NCI-H1092 treated with DMSO at 0.1 percent for 48 hours (cell line): ENCODE measurements around the gene CLCN5.

Experiments used
- DNase-seq: peaks from one replicate; lab custom pipeline; 2025; lab: John Stamatoyannopoulos, UW

The CLCN5 gene

DNA sequence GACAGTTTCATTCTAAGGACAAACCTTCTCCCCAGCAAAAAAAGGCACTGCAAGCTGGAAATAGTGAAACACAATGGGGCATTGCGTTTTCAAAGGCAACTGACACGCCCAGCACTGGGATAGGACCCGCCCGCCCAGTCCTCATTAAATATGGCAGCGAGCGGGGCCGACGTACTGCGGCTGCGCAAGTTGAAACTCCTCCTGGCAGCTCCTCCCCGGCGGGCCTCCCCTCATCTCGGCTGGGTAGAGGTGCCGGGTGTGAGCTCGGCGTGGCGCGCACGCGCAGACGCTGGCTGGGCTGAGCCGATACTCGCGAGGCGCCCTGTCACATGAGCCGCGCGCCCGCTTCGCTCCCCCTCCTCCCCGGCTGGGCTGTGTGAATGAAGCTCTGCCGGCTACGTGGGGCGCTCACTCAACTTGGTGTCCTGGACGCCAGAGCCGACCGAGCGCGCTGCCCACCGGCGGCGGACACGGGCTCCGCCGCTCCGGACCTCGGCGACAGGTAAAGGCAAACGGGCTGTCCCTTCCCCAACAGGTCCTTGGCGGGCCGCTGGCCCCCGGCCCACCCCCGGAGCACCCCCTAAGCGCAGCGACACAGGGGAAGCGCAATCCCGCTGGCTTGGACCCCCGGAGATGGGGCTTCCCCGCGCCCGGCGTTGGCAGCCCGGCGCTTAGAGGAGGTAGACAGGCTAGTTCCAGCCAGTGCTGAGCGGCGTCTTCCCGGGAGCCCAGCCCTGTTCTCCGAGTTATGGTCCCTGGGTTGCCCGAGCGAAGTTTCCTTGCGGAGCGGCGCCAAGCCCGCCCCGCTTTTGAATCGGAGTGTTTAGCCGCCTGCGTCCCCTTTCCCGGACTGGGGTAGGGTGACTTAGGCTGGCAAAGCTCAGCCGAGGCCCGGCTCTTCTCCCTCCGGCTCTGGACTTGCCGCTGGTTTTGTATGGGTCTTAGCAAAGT lies at the start of gene CLCN5:
CLCN5 (plus strand) TSS at position 306 of the 951 bp plus-strand sequence. CDS start 2,703 bp downstream, outside the sequence.
- peak; percentile 97 for DNase-seq

DNA sequence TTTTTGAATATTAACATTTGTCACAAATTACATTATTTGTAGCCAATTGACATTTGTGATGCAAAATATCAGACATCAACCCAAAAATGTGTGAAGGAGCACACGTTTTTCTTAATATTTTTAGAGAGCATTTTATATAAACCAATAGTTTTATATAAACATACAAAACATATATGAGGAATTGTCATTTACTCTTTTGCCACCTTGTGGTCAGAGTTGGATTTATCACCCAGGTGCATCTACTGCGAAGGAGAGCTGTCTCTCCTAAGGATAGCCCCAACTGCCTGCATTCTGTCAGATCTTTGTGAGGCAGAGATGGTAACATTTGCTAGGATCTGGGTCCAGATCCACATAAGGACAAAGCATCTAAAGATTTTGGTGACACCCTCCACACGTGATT lies 45.6 kb upstream of the CLCN5 start:
- peak; percentile 51 for DNase-seq

DNA sequence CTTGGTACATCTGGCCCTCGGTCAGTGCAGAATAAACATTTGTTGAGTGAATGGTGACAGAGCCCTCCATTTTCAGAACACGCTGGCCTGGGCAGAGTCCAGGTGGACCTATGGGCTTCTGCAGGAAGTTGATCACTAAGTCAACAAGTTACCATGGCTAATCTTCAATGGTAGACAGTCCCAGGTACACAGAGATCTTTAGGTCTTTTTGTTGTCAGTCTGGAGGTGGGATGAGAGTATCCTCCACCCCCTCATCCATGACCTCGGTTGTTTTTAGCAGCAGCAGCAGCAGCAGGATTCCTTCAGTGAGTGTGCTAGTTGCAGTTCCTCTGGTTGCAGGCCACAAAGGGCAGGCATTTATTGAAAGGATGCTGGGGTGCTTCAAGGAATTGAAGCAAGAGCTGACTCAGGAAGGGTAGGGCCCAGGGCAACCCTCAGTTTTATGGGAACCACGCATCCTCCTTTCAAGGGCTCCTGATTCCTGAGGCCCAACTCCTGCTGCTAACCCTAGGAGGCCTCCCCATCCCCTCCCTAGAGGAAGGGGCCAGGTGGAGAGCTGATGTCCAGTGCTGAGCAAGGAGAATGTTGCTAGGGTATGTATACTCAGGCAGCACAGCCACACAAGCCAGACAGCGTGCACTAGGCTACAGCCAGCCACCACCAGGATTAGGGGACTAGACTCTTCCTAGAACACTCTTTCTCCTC lies 44.8 kb upstream of the CLCN5 start:
- no peak for DNase-seq

DNA sequence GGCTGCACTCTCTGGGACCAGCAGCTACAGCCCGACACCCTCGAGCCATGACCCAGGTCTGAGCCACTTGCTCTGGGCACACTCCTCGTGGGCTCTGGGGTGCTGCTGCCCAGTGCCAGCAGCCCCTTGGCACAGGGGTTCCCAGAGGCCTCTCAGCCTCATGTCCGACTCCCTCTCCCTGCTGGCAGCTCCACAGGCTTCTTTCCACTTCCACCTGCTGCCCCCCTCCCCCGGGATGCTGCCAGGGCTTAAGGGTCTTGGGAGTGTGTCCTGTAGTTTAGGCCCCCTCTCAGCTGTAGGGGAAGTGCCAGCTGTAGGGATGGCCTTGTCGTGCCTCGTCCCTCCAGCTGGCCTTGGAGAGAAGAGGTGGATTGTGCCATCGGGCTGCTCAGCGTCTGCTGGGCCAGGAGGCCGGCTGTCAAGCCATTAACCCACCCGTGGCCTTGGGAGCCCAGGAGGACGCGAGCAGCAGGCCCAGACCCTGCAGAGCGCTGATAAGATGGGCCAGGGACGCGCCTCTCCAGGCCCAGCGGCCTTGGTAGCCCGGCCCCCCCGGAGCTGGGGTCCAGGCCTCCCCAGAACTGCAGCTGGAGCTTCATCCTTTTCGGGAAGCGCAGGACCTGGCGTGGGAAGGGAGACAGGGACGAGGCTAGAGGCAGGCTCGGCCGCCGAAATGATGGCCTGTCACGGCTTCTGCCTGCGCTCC lies 44.1 kb upstream of the CLCN5 start:
- peak; percentile 33 for DNase-seq

DNA sequence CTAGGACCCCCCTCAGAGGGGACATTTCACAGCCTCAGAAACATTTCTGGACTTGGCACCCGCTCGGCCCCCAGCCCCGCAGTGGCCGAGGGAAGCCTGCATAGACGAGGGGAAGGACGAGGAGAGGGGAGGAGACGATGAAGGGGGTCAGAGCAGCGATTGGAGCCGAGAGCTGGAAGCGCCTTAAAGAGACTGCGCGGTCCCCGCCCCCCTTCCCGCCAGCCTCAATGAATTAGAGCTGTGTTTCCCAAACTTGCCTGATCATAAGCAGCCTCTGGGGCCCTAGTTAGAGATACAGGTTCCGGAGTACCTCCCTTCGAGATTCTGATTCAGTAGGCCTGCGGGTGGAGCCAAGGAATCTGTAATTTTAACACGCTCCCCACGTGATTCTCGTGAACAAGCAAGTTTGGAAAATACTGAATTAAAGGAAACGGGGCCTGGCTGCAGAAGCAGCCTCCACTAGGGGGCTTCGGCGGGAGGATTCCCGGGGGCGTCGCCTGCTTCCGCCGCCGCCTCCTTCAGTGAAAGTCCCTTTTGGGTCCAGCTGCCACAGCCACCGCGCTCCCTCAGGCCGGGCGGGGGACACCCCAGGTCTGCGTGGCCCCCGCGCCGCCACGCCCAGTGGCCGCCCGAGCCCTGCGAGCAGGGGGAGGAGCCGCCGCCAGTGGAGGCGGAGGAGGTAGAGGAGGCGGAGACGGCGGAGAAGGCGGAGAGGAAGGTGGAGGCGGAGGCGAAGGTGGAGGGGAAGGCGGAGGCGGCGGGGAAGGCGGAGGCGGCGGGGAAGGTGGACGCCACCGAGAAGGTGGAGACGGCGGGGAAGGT lies 43.4 kb upstream of the CLCN5 start, which contains the start of gene USP27X:
USP27X (plus strand) TSS at position 651 of the 822 bp plus-strand sequence. CDS start 824 bp downstream, outside the sequence.
- DNase-seq: peak; percentile 94

DNA sequence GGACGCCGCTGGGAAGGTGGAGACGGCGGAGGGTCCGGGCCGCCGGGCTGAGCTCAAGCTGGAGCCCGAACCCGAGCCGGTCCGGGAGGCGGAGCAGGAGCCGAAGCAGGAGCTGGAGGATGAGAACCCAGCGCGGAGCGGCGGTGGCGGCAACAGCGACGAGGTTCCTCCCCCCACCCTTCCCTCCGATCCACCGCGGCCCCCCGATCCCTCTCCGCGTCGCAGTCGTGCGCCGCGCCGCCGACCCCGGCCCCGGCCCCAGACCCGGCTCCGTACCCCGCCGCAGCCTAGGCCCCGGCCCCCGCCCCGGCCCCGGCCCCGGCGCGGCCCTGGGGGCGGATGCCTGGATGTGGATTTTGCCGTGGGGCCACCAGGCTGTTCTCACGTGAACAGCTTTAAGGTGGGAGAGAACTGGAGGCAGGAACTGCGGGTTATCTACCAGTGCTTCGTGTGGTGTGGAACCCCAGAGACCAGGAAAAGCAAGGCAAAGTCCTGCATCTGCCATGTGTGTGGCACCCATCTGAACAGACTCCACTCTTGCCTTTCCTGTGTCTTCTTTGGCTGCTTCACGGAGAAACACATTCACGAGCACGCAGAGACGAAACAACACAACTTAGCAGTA lies 42.6 kb upstream of the CLCN5 start:
- no peak for DNase-seq

DNA sequence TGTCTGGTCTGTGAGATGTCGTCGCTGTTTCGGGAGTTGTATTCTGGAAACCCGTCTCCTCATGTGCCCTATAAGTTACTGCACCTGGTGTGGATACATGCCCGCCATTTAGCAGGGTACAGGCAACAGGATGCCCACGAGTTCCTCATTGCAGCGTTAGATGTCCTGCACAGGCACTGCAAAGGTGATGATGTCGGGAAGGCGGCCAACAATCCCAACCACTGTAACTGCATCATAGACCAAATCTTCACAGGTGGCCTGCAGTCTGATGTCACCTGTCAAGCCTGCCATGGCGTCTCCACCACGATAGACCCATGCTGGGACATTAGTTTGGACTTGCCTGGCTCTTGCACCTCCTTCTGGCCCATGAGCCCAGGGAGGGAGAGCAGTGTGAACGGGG lies 41.7 kb upstream of the CLCN5 start:
- no peak for DNase-seq

DNA sequence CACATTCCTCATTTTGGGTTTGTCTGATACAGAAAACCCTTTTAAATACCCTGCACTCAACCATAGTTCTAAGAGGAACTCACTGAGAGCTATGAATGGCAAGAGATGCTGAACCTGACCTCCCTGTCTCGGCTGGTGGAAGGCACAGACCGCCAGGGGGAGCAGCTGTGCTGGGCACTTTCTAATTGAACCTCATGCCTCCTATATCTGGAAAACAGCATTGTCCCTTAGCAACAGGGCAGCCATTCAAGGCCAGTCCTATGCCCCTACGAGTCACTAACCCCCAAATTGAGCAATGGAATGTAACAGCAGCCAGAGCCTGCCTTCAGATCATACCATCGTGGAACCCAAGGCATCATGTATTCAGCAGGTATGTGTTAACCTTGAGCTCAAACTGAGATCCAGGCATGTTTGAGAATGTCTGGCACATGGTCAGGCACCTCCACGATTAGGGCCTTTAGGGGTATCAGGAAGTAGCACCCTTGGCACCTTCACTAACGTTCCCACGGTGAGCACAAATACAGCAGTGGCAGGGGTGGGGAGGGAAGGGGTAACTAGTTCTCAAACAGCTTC lies 38.0 kb upstream of the CLCN5 start:
- DNase-seq: peak; percentile 73

DNA sequence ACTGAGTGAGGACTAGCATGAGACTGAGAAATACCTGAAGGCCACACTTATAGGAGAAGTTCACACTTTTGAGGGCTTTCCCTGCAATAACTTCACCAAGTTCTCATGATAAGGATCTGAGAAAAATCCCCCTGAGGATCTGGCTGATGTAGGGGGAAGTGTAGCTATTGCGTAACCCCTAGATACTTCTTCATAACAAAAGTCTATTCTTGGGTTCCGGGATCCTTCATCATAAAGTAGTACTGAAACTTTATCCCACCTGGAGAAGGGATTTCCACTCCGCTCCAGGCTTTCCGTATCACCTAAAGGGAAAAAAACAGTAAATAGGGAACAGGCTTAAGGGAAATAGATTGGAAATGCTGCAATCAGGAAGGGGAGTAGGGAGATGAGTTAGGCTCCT lies 29.9 kb upstream of the CLCN5 start:
- no peak for DNase-seq

DNA sequence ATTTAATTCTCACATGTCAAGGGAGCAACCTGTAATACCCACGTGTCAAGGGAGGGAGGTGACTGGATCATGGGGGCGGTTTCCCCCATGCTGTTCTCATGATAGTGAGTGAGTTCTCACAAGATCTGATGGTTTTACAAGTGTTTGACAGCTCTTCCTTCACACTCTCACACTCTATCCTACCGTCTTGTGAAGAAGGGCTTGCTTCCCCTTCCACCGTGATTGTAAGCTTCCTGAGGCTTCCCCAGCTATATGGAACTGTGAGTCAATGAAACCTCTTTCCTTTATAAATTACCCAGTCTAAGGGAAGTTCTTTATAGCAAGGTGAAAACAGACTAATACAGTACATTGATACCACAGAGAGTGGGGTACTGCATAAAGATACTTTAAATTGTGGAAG lies 25.4 kb upstream of the CLCN5 start:
- DNase-seq: no peak

DNA sequence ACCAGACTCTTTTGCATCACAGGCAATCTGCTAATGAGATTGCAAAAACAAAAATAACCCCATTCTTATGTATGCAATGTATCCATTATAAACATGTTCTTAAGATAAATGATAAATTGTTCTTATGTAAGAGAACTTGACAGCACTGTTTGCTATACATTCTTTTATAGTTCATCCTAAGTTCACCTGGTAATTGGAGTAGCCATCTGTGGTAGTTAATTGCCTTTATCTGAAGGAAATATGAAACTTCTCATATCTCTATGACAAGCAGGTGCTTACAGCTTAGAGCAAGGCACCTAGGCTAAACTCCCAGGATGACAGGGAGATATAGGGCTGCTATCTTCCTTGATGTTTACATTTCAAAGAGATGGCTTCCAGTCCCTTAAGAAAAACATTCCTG lies 21.3 kb upstream of the CLCN5 start:
- peak; percentile 85 for DNase-seq

DNA sequence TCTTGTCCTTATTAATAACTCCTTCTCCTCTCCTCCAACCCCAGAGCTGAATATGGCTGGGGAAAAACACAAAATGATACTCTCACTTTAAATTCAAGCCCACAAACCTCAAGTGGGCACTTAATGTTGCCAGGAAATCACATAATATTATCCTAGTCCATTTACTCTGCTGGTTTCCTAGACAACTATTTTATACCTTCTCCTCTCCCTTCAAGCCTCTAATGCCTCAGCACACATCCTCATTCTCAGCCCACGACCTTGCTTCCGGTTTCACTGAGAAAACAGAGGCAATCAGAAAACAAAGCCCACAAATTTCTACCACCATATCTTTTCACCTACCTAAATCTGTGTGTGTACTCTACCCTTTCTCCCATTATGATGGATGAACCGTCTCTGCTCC lies 12.1 kb upstream of the CLCN5 start:
- DNase-seq: peak; percentile 98

DNA sequence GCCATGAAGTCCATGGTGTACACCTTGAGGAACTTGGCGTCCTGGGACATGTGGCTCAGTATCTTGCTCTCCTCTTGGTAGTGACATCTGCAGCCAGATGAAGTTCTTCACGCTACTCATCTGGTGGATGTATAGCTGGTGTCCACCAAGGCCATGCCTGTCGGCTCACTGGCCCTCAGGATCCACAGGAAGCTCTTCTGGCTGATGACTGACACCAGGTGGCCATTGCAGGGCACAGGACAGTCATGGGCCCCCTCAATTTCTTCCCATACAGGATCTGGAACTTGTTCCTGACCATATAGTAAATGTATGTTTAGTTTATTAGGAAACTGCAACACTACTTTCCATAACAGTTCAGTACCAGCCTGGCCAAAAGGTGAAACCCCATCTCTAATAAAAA lies 10.3 kb upstream of the CLCN5 start:
- DNase-seq: peak; percentile 49

DNA sequence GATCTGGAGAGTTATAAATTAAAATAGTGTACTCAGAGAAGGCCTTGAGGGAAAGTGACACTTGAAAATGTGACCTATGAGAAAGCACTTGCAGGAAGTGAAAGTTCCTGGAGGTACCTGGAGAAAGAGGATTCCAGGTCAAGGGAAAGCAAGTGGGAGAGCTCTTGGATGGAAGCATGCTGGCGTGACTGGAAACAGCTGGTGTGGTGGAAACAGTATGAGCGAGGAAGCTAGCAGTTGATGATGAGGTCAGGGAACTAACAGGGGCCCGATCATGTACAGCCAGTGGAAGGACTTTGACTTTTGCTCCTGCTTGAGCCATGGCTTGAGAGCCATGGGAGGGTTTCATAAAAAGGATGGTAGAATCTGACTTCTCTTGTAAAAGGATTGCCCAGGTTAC lies 9.5 kb upstream of the CLCN5 start:
- no peak for DNase-seq

DNA sequence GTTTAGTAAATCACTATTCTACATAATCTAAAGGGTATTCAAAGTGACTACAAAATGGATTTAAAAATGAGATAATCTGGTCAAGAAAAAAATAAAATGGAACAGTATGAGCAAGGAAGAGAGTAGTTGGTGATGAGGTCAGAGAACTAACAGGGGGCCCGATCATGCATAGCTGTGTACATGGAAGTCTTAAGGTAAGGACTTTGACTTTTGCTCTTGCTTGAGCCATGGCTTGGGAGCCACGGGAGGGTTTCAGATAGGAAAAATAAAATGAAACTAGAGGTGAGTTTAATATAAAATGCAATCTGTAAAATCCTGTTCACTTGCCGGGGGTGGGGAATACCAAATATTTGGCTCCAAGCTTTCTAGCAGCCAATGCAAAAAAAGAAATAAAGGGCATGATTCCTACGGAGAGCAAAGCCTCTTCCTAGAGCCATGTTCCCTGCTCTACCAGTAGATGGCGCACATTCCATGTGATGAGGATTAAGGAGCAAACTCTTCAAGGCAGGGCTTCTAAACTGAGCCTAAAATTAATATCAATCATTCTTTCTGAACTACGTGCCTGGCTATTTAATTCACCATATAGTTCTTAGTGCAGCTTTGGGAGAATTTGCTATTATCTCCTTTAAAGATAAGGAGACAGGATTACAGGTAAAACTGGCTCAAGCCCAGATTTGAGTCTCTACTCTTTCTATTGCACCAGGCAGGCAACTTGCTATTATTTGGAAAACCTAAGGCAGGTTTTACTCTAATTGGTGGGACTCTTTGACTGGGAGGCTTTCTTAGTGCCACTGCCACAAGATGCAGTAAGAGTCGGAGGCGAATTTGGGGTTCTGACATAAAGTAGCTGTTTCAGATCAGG lies 6.8 kb upstream of the CLCN5 start:
- DNase-seq: peak; percentile 74

DNA sequence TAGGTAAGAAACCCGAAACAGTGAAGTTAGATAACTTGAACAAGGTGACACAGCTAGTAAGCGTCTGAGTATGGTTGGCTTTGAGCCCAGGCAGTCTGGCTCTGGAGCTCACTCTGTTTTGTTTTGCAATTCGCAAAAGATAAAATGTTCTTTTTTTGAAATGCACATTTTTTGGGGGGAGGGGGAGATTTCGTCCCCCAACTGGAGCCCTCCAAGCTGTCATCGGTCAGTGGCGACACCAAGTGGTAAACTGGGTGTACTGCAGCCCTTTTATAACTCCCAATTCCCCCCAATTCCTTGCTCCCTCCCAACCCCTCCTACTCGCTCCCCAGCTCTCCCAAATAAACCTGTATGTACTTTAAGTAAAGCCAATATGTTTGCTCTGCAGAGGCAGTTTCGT lies 2.8 kb upstream of the CLCN5 start:
- DNase-seq: peak; percentile 41

DNA sequence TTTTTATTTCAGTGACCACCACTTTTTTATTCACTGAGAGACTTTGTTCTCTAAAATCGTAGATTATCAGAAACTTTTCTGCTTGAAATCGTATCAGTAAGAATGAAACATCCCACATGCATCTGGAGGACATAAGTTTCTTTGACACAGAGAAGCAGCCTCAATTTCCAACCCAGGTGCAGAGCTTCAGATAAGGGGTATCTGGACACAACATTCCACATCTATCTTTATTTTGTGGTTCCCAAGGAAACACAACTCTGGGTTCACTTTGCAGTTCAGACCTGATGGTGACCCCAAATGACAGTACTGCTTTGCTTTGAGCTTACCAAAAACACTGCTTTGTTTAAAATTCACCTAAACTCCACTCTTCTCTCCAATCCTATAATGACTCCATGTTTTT lies 1.3 kb upstream of the CLCN5 start:
- DNase-seq: no peak

DNA sequence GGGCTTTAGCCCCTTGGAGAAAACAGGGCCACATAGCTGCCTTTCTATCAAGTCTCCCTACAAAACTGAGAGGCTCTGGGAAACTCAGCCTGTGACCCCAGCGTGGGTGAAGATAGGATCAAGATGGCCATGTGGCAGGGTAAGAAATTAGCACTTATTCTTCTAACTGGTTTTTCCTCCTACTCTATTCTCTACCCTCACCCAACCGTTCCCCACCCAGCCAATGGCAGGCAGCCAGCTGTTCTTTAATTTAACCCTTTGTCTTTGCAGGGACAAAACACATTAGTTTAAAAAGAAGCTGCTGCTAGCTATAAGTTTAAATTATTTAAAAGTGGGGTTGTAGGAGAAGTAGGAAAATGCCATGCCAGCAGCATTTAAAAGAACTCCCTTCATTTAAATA lies 2.8 kb downstream of the CLCN5 start:
- DNase-seq: no peak

DNA sequence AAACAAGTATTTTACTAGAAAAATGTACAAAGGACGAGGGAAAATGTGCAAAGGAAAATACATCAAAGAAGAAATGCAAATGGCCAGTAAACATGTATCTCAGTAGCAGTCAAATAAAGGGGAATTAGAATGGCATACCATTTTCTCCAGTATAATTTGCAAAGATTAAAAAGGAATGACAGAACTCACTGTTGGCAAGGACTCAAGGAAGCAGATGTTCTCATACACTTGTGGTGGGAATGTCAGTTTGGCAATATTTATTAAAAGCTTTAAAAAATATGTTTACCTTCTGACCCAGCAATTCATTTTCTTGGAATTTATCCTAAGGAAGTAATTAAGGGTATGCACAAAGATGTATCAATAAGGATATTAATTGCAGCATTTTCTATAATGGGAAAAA lies 7.6 kb downstream of the CLCN5 start:
- no peak for DNase-seq

DNA sequence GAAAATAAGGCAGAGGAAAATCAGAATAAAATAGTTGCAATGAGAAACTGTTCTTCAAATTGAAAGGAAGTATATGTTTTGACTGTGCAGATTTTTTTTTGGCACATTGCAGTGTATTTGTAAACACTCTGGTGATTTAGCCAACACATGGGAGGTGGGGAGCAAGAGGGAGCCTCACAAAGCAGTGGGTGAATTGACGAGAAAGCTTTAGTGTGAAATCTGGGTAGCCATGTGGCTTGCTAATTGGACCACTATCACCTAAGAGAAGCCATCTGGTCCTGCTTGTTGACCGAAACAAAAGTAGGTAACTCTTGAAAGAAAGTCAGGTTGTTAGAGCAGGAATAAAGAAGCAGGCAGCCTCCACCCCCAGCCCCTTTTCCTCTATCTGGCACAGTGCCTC lies 10.4 kb downstream of the CLCN5 start:
- DNase-seq: no peak
